HTR-8/SVneo (cell line): ENCODE results near the gene IGSF21.
"Not testable (repeated sequence)": the region's sequence is repeated elsewhere in the genome, so short reads cannot be mapped to it uniquely, and the experiment has no call there.

Experiments used
- DNase-seq: peaks from one replicate; pipeline ENCODE4 v3.0.0; 2011; ENCODE audit warnings: low spot score, mixed read lengths; ENCODE audit not compliant: insufficient read length
- FAIRE-seq: peaks from 2 replicates; lab custom pipeline; 2011; peaks lifted over from hg19 to GRCh38; lab: Jason Lieb, UNC

Gene IGSF21

GRCh38 chr1:18142969-18143368, 35.4 kb downstream of the IGSF21 start:
- no peak for DNase-seq
- FAIRE-seq, result no peak

- no peak for DNase-seq
- FAIRE-seq, result no peak
These were observed 36.5 kb downstream of the IGSF21 start for GRCh38 chr1:18144062-18144461.

- FAIRE-seq (no peak), DNase-seq (no peak)
These were observed 37.5 kb downstream of the IGSF21 start for GRCh38 chr1:18144916-18145647.

GRCh38 chr1:18145851-18146618, 38.4 kb downstream of the IGSF21 start:
- no peak for FAIRE-seq

GRCh38 chr1:18146886-18147285, 39.3 kb downstream of the IGSF21 start:
- no peak for FAIRE-seq
- DNase-seq, result no peak

More at GRCh38 chr1:18145851-18146618, 38.4 kb downstream of the IGSF21 start:
- DNase-seq, result no peak

- DNase-seq (no peak), FAIRE-seq (no peak)
These were observed 40.1 kb downstream of the IGSF21 start for GRCh38 chr1:18147672-18148071.

- FAIRE-seq (no peak), DNase-seq (no peak)
These were observed 40.9 kb downstream of the IGSF21 start for GRCh38 chr1:18148461-18148860.

- no peak for DNase-seq
- FAIRE-seq, result no peak
These were observed 41.5 kb downstream of the IGSF21 start for GRCh38 chr1:18149027-18149641.

GRCh38 chr1:18151436-18152122, 44.0 kb downstream of the IGSF21 start:
- FAIRE-seq, result no peak
- no peak for DNase-seq

GRCh38 chr1:18154430-18155194, 47.0 kb downstream of the IGSF21 start:
- FAIRE-seq, result no peak
- no peak for DNase-seq

- no peak for FAIRE-seq
These were observed 48.3 kb downstream of the IGSF21 start for GRCh38 chr1:18155881-18156385.

GRCh38 chr1:18157352-18157751, 49.8 kb downstream of the IGSF21 start:
- FAIRE-seq (no peak), DNase-seq (no peak)

More at GRCh38 chr1:18155881-18156385, 48.3 kb downstream of the IGSF21 start:
- no peak for DNase-seq

- DNase-seq (no peak), FAIRE-seq (no peak)
These were observed 50.4 kb downstream of the IGSF21 start for GRCh38 chr1:18157968-18158367.

GRCh38 chr1:18158714-18159113, 51.1 kb downstream of the IGSF21 start:
- DNase-seq (no peak), FAIRE-seq (no peak)

GRCh38 chr1:18160290-18160942, 52.8 kb downstream of the IGSF21 start:
- no peak for DNase-seq
- FAIRE-seq, result no peak

- DNase-seq (no peak), FAIRE-seq (no peak)
These were observed 54.1 kb downstream of the IGSF21 start for GRCh38 chr1:18161690-18162089.

GRCh38 chr1:18165640-18166039, 58.0 kb downstream of the IGSF21 start:
- not testable (repeated sequence) for DNase-seq, FAIRE-seq

GRCh38 chr1:18166341-18166740, 58.7 kb downstream of the IGSF21 start:
- DNase-seq, result no peak
- no peak for FAIRE-seq

- no peak for DNase-seq
- no peak for FAIRE-seq
These were observed 59.3 kb downstream of the IGSF21 start for GRCh38 chr1:18166929-18167328.
